A549 (cell line): ENCODE data around the gene COX10. TPM values are rescaled to one million over a fixed set of nuclear protein-coding genes. Genes with fewer than 3 reads are reported as not detected.
A peak's percentile ranks its signal among the peaks of the same experiment; 100 is the strongest.

ENCODE experiments used
- ATAC-seq, 2 experiments: fragments of 200-7000 bp in 1 of 2; fragments of >200 bp in 1 of 2; cut with Nextera tagmentation in 1 of 2; cut with Tn5 transposase in 1 of 2; 3 replicates each; pipeline versions ENCODE4 v1.8.0 to v1.9.1; 2018 to 2020; ENCODE audit warnings: mild to moderate bottlenecking in 1 of 2, moderate library complexity in 1 of 2
- CTCF ChIA-PET: fragments of 300-600 bp; sonication (Branson Sonifier 250); formaldehyde crosslinking; extraction: SDS; loops from one replicate; lab custom pipeline; 2021; ENCODE audit warnings: antibody characterized with exemption, inconsistent platforms; lab: Yijun Ruan, JAX
- POLR2A ChIA-PET: fragments of 350-600 bp; formaldehyde crosslinking; extraction: SDS; loops from one replicate; lab custom pipeline; 2021; ENCODE audit warnings: antibody characterized with exemption, inconsistent platforms; lab: Yijun Ruan, JAX
- DNase-seq, 2 experiments: peaks; one replicate each; pipeline versions ENCODE4 v3.0.0 to v3.0.0-alpha.2; 2011 to 2016; ENCODE audit warnings: low read depth in 1 of 2, low spot score in 1 of 2
- FAIRE-seq: peaks from 2 replicates; lab custom pipeline; 2011; peaks lifted over from hg19 to GRCh38; lab: Jason Lieb, UNC
- H3K27ac ChIP-seq, 2 experiments: fragments of >200 bp; sonication (Bioruptor Twin); formaldehyde crosslinking; 3 replicates each; pipeline ENCODE4 v1.5.1; 2016 to 2017
- H3K4me1 ChIP-seq: fragments of >200 bp; sonication (Bioruptor Twin); formaldehyde crosslinking; 3 replicates; pipeline ENCODE4 v1.6.1; 2016
- H3K4me2 ChIP-seq: fragments of >200 bp; sonication (Bioruptor Twin); formaldehyde crosslinking; 3 replicates; pipeline ENCODE4 v1.6.1; 2016
- H3K4me3 ChIP-seq: fragments of >200 bp; sonication (Bioruptor Twin); formaldehyde crosslinking; 3 replicates; pipeline ENCODE4 v1.5.1; 2016
- H3K9me3 ChIP-seq: fragments of >200 bp; sonication (Bioruptor Twin); formaldehyde crosslinking; 3 replicates; pipeline ENCODE4 v1.6.1; 2016
- CBX2 ChIP-seq: fragments of 200-600 bp; sonication (generic); IDR thresholded peaks from 2 replicates; pipeline ENCODE4 v1.6.1; 2016; ENCODE audit warnings: low read depth, mild to moderate bottlenecking, borderline replicate concordance
- CEBPB ChIP-seq, 2 experiments: fragments of >200 bp in 1 of 2; sonication (Bioruptor Twin) in 1 of 2; formaldehyde crosslinking in 1 of 2; IDR thresholded peaks; 2 replicates each; pipeline ENCODE4 v1.6.1; 2012 to 2016
- EHF ChIP-seq: fragments of 250-450 bp; sonication (Bioruptor Pico); IDR thresholded peaks from 2 replicates; pipeline ENCODE4 v1.5.0; 2020; ENCODE audit warnings: mild to moderate bottlenecking
- EP300 ChIP-seq, 2 experiments: fragments of >200 bp; sonication (Bioruptor Twin); formaldehyde crosslinking; IDR thresholded peaks; 2 replicates in 1 of 2; 3 replicates in 1 of 2; pipeline ENCODE4 v1.6.1; 2016 to 2017
- HOXB5 ChIP-seq: fragments of 250-450 bp; sonication (Bioruptor Pico); IDR thresholded peaks from 2 replicates; pipeline ENCODE4 v1.5.0; 2020; ENCODE audit warnings: mild to moderate bottlenecking, moderate library complexity
- JUN ChIP-seq, 2 experiments: fragments of >200 bp; sonication (Bioruptor Twin); formaldehyde crosslinking; IDR thresholded peaks; 2 replicates in 1 of 2; 3 replicates in 1 of 2; pipeline ENCODE4 v1.6.1; 2016 to 2017
- KDM1A ChIP-seq: fragments of 200-600 bp; sonication (generic); IDR thresholded peaks from 2 replicates; pipeline ENCODE4 v1.6.1; 2016; ENCODE audit warnings: low read depth, mild to moderate bottlenecking
- MAFK ChIP-seq: fragments of 450-650 bp; IDR thresholded peaks from 2 replicates; pipeline ENCODE4 v1.6.1; 2014; ENCODE audit not compliant: partially characterized antibody
- MAZ ChIP-seq: fragments of 150-350 bp; IDR thresholded peaks from 2 replicates; pipeline ENCODE4 v1.6.1; 2014; ENCODE audit warnings: antibody characterized with exemption, low read depth, low read length, borderline replicate concordance
- NFE2L2 ChIP-seq: fragments of 150-350 bp; conservative IDR thresholded peaks from 2 replicates; pipeline ENCODE4 v1.6.1; 2014; ENCODE audit warnings: low read length
- NPAS2 ChIP-seq: fragments of 250-450 bp; sonication (Bioruptor Pico); IDR thresholded peaks from 2 replicates; pipeline ENCODE4 v1.8.0; 2022; ENCODE audit warnings: mild to moderate bottlenecking, moderate library complexity, borderline replicate concordance
- NR3C1 ChIP-seq: fragments of >200 bp; sonication (Bioruptor Twin); formaldehyde crosslinking; IDR thresholded peaks from 3 replicates; pipeline ENCODE4 v1.6.1; 2017
- PHF8 ChIP-seq: fragments of 200-600 bp; sonication (generic); IDR thresholded peaks from 2 replicates; pipeline ENCODE4 v1.6.1; 2016; ENCODE audit warnings: low read depth, mild to moderate bottlenecking, antibody characterized with exemption, moderate library complexity, borderline replicate concordance
- RARB ChIP-seq: fragments of 250-450 bp; sonication (Bioruptor Pico); IDR thresholded peaks from 2 replicates; pipeline ENCODE4 v1.8.0; 2021; ENCODE audit warnings: mild to moderate bottlenecking, moderate library complexity
- SMC3 ChIP-seq: fragments of >200 bp; sonication (Bioruptor Twin); formaldehyde crosslinking; IDR thresholded peaks from 3 replicates; pipeline ENCODE4 v1.6.1; 2018; ENCODE audit warnings: inconsistent platforms
- SREBF2 ChIP-seq: fragments of 450-650 bp; IDR thresholded peaks from 2 replicates; pipeline ENCODE4 v1.6.1; 2014; ENCODE audit warnings: mild to moderate bottlenecking, moderate library complexity
- TFCP2L1 ChIP-seq: fragments of 250-450 bp; sonication (Bioruptor Pico); IDR thresholded peaks from 2 replicates; pipeline ENCODE4 v1.5.0; 2021; ENCODE audit warnings: mild to moderate bottlenecking
- TP53 ChIP-seq: fragments of 250-450 bp; sonication (Bioruptor Pico); IDR thresholded peaks from 2 replicates; pipeline ENCODE4 v1.5.0; 2021; ENCODE audit warnings: mild to moderate bottlenecking, moderate library complexity
- ZC3H11A ChIP-seq: fragments of 450-650 bp; IDR thresholded peaks from 2 replicates; pipeline ENCODE4 v1.6.1; 2014; ENCODE audit warnings: antibody characterized with exemption, mild to moderate bottlenecking
- ZFP36 ChIP-seq: fragments of 450-650 bp; IDR thresholded peaks from 2 replicates; pipeline ENCODE4 v1.6.1; 2014; ENCODE audit warnings: borderline replicate concordance; ENCODE audit not compliant: partially characterized antibody
- ZNF302 ChIP-seq: fragments of 250-450 bp; sonication (Bioruptor Pico); IDR thresholded peaks from 2 replicates; pipeline ENCODE4 v1.9.0; 2021; ENCODE audit warnings: inconsistent platforms, mild to moderate bottlenecking, moderate library complexity
- WGBS: methylation state at CpG from one replicate; pipeline ENCODE4 v1.1.6; 2017; ENCODE audit errors: missing lambda C conversion rate; 5-methylcytosine and 5-hydroxymethylcytosine counted together
- polyA plus RNA-seq, 4 experiments: library from polyadenylated mRNA; depleted of rRNA in 3 of 4; stranded (reverse); fragments of >200 nt; fragmentation: RNase III in 1 of 4; extraction: RNeasy Plus Mini Kit Qiagen cat#74134 plus additional on column Dnase treatment in 1 of 4; gene quantifications; 2 replicates in 3 of 4; 3 replicates in 1 of 4; pipeline ENCODE4 v1.2.3, GENCODE V29; 2011 to 2017
- TF ChIP-seq, protein P1 (sequence below): fragments of >200 bp; sonication (Bioruptor Twin); formaldehyde crosslinking; IDR thresholded peaks from 3 replicates; pipeline ENCODE4 v1.6.1; 2016
- TF ChIP-seq, protein P2 (sequence below): fragments of >200 bp; sonication (Bioruptor Twin); formaldehyde crosslinking; IDR thresholded peaks from 2 replicates; pipeline ENCODE4 v1.6.1; 2016

Gene COX10
- polyA plus RNA-seq, 2 of the 4 experiments (the other 2 are of a cell fraction) = 15.1 to 25.8 TPM

DNA sequence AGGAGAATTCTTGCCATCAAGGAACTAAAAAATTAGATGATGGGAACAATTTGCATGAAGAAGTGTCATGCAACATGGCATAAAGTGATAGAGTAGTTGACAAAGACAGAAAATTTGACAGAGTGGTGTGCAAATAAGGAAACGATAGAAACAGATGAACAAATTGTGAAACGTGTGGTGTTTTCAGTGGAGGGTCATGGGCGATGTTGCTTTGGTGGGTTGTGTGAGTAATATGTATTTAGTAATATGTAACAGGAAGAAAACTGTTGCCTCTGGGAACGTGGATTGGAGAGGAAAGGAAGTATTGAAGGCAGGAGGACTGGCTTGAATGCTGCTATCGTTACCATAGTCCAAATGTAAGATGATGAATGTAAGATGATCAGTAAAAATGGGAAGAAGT is 3.6 kb downstream of the COX10 start:
- H3K4me2 ChIP-seq = no peak overlapping the region
- no peak overlapping the region for H3K4me3 ChIP-seq
- H3K9me3 ChIP-seq = no peaks in the 10 kb centered on the region
- whole genome bisulfite sequencing = 86% methylated on average over 5 of the region's 5 CpGs
- ChIA-PET CTCF (no interaction called here), POLR2A (no interaction called here)
- ATAC-seq = no peak
- no peak for DNase-seq
- TF ChIP-seq SMC3 (no peak), EHF (CRISPR knock-in tag) (no peak), NFE2L2 (no peak), EP300 (IDR thresholded peaks at IDR 0.05) (no peak), NR3C1 (no peak), CEBPB (IDR thresholded peaks at IDR 0.05) (no peak), PHF8 (no peak)
- TF ChIP-seq, protein P1, sequence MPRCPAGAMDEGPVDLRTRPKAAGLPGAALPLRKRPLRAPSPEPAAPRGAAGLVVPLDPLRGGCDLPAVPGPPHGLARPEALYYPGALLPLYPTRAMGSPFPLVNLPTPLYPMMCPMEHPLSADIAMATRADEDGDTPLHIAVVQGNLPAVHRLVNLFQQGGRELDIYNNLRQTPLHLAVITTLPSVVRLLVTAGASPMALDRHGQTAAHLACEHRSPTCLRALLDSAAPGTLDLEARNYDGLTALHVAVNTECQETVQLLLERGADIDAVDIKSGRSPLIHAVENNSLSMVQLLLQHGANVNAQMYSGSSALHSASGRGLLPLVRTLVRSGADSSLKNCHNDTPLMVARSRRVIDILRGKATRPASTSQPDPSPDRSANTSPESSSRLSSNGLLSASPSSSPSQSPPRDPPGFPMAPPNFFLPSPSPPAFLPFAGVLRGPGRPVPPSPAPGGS = no peak
- no peak for FAIRE-seq
- no peak overlapping the region for H3K27ac ChIP-seq
- peaks cover 15% of the 10 kb centered on the region; the same call in 2 of the 3 replicates for H3K4me1 ChIP-seq

DNA sequence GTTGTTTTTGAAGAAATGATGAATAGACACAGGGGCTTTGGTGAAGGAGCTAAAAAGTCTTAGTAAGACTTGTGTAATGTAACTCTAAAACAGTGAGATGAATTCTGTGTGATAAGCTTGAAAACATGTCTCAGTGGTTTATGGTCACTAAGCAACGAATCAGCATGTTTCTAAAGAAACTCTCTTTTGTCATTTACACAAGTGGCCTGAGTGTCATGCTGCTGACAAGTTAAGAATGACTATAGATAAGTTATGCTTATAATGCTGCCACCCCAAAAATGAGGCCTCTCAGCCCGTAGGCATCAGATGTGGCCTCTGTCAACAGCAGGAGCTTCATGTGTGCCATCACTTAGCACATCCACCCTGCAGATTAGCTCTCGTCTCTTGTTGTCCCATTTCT is 8.7 kb downstream of the COX10 start:
- POLR2A ChIA-PET = no interaction called here
- Histone ChIP-seq H3K4me1 (no peaks in the 10 kb centered on the region), H3K4me2 (no peak overlapping the region), H3K4me3 (no peak overlapping the region), H3K27ac (no peak overlapping the region), H3K9me3 (no peaks in the 10 kb centered on the region)
- CTCF ChIA-PET = no interaction called here
- 79% methylated on average over 3 of the region's 3 CpGs for whole genome bisulfite sequencing
- ATAC-seq (no peak), FAIRE-seq (no peak), DNase-seq (no peak)
- no peak for TF ChIP-seq TP53 (CRISPR knock-in tag)

DNA sequence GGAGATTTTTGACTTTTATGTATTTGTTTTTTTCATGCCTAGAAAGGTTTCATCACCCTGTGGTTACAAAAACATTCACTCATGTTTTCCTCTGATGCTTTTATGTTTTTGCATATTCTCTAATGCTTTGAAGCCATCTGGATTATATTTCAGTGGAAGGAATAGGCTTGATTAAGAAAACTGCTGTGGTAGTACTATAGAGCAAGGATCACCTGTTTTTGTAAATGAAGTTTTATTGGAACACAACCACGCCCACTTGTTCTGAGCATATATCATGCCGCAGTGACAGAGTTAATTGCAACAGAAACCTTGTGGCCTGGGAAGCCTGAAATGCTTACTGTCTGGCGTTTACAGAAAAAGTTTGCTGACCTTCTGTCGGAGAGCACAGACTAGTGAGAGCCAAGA is 11.5 kb downstream of the COX10 start:
- Histone ChIP-seq H3K4me3 (no peak overlapping the region), H3K4me2 (no peak overlapping the region), H3K9me3 (no peaks in the 10 kb centered on the region), H3K4me1 (no peaks in the 10 kb centered on the region), H3K27ac (no peak overlapping the region)
- ChIA-PET CTCF (interaction anchor here (1.1 kb wide), 1 partner anchor 38 kb away, joined by 3 read pairs; no protein-coding TSS in a partner anchor), POLR2A (no interaction called here)
- no peak for DNase-seq
- no peak for ATAC-seq
- WGBS = 84% methylated on average over 4 of the region's 4 CpGs
- TF ChIP-seq CBX2 (no peak), RARB (CRISPR knock-in tag) (no peak), NPAS2 (CRISPR knock-in tag) (no peak), SREBF2 (no peak), ZC3H11A (no peak), NR3C1 (no peak), ZNF302 (CRISPR knock-in tag) (no peak), HOXB5 (CRISPR knock-in tag) (no peak), JUN (IDR thresholded peaks at IDR 0.05) (no peak), PHF8 (no peak), KDM1A (no peak)
- FAIRE-seq = peak; percentile 36

DNA sequence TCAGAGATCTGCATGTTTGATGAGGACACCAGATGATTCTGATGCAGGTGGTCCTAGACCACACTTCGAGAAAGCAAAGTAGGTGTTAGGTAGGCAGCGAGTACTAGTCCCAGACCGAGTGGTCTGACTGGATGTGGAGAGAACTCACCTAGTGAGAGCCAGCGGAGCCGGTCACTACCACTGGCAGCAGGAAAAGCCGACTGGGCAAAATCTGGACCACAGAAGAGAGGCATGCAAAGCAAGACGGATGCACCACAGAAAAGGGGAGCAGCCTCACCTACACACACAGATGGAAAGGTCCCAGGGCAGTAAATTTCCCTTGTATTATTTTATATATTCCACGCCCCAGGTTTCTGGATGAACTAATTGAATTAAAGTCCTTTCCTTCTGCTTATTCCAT is 13.5 kb downstream of the COX10 start:
- FAIRE-seq = no peak
- TF ChIP-seq HOXB5 (CRISPR knock-in tag) (no peak), TFCP2L1 (CRISPR knock-in tag) (no peak), MAZ (no peak), MAFK (peak; percentile 85), ZFP36 (no peak)
- TF ChIP-seq, protein P2, sequence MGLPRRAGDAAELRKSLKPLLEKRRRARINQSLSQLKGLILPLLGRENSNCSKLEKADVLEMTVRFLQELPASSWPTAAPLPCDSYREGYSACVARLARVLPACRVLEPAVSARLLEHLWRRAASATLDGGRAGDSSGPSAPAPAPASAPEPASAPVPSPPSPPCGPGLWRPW = no peak
- TF ChIP-seq, all 56 proteins: peak for 1
- H3K9me3 ChIP-seq = no peaks in the 10 kb centered on the region
- ChIA-PET CTCF (interaction anchor here (1.1 kb wide), 2 partner anchors 12 to 219 kb away, joined by 4 read pairs; no protein-coding TSS in a partner anchor), POLR2A (no interaction called here)
- H3K4me1 ChIP-seq = no peaks in the 10 kb centered on the region
- no peak overlapping the region for H3K4me2 ChIP-seq
- H3K27ac ChIP-seq = no peak overlapping the region
- no peak overlapping the region for H3K4me3 ChIP-seq
- no peak for DNase-seq
- no peak; a peak in 1 of 6 replicates for ATAC-seq
- WGBS = 94% methylated on average over 8 of the region's 8 CpGs
